SK-N-SH (cell line): ENCODE results near the gene THSD7A. TPM values are rescaled to one million over a fixed set of nuclear protein-coding genes. Genes with fewer than 3 reads are reported as not detected.

Source experiments
- CTCF ChIA-PET: fragments of 300-600, 350-600 bp; formaldehyde crosslinking; extraction: SDS; loops from one replicate; lab custom pipeline; 2021; lab: Yijun Ruan, JAX
- POLR2A ChIA-PET: fragments of 350-600 bp; sonication (Branson Sonifier 250); formaldehyde crosslinking; extraction: SDS; loops from one replicate; lab custom pipeline; 2020; ENCODE audit warnings: antibody characterized with exemption, inconsistent platforms; lab: Yijun Ruan, JAX
- DNase-seq: peaks from one replicate; pipeline ENCODE4 v3.0.0; 2012
- H2AFZ ChIP-seq: fragments of 200-600 bp; sonication (generic); 2 replicates; pipeline ENCODE4 v1.8.1; 2016; ENCODE audit warnings: antibody characterized with exemption, mild to moderate bottlenecking, low read depth
- H3F3A ChIP-seq: fragments of 200-600 bp; sonication (generic); replicated peaks from 2 replicates; pipeline ENCODE3; 2016; ENCODE audit warnings: antibody characterized with exemption, mild to moderate bottlenecking; ENCODE audit not compliant: insufficient read depth
- H3K27ac ChIP-seq, 2 experiments: fragments of 200-500 bp in 1 of 2; fragments of 200-600 bp in 1 of 2; sonication (Bioruptor generic) in 1 of 2; sonication (generic), shearing (Covaris generic) in 1 of 2; 2 replicates each; pipeline versions ENCODE4 v1.5.1 to v1.6.1; 2014 to 2016; ENCODE audit warnings: low read depth in 2 of 2, inconsistent platforms in 1 of 2, low read length in 1 of 2, mild to moderate bottlenecking in 1 of 2, mixed read lengths in 1 of 2
- H3K27me3 ChIP-seq: fragments of 200-600 bp; sonication (generic), shearing (Covaris generic); 2 replicates; pipeline ENCODE4 v1.6.1; 2016; ENCODE audit warnings: mixed run types; ENCODE audit not compliant: insufficient read depth
- H3K36me3 ChIP-seq, 2 experiments: fragments of 200-500 bp in 1 of 2; fragments of 200-600 bp in 1 of 2; sonication (Bioruptor generic) in 1 of 2; sonication (generic) in 1 of 2; replicated peaks in 1 of 2; 2 replicates each; pipeline versions ENCODE3 to v1.5.1; 2014 to 2016; ENCODE audit warnings: low read length in 1 of 2, mild to moderate bottlenecking in 1 of 2; ENCODE audit not compliant: insufficient read depth in 2 of 2, control insufficient read depth in 1 of 2
- H3K4me1 ChIP-seq, 2 experiments: fragments of 200-500 bp in 1 of 2; fragments of 200-600 bp in 1 of 2; sonication (Bioruptor generic) in 1 of 2; sonication (generic), shearing (Covaris generic) in 1 of 2; 2 replicates each; pipeline versions ENCODE4 v1.5.1 to v1.6.1; 2014 to 2016; ENCODE audit warnings: low read depth in 1 of 2, low read length in 1 of 2, mixed run types in 1 of 2; ENCODE audit not compliant: insufficient read depth in 2 of 2, control insufficient read depth in 1 of 2
- H3K4me2 ChIP-seq: fragments of 200-600 bp; sonication (generic), shearing (Covaris generic); 2 replicates; pipeline ENCODE4 v1.6.1; 2017; ENCODE audit warnings: mixed run types
- H3K4me3 ChIP-seq, 2 experiments: fragments of 200-500 bp in 1 of 2; fragments of 200-600 bp in 1 of 2; sonication (Bioruptor generic) in 1 of 2; sonication (generic), shearing (Covaris generic) in 1 of 2; 2 replicates each; pipeline versions ENCODE4 v1.5.1 to v1.8.1; 2014 to 2016; ENCODE audit warnings: low read depth in 2 of 2, inconsistent platforms in 1 of 2, low read length in 1 of 2, mild to moderate bottlenecking in 1 of 2, mixed read lengths in 1 of 2, moderate library complexity in 1 of 2
- H3K79me2 ChIP-seq: fragments of 200-600 bp; sonication (generic); 2 replicates; pipeline ENCODE4 v1.8.1; 2017; ENCODE audit warnings: mild to moderate bottlenecking; ENCODE audit not compliant: insufficient read depth
- H3K9ac ChIP-seq: fragments of 200-600 bp; sonication (generic); 2 replicates; pipeline ENCODE4 v1.6.1; 2017; ENCODE audit warnings: mixed run types
- H3K9me2 ChIP-seq: fragments of 200-600 bp; sonication (generic); 2 replicates; pipeline ENCODE4 v1.6.1; 2017; ENCODE audit warnings: mixed run types
- H3K9me3 ChIP-seq: fragments of 200-600 bp; sonication (generic); 2 replicates; pipeline ENCODE4 v1.6.1; 2017; ENCODE audit warnings: mixed run types, mild to moderate bottlenecking, moderate library complexity
- H4K20me1 ChIP-seq: fragments of 200-600 bp; sonication (generic); 2 replicates; pipeline ENCODE4 v1.6.1; 2017; ENCODE audit warnings: mild to moderate bottlenecking, mixed run types; ENCODE audit not compliant: insufficient read depth
- CHD2 ChIP-seq: fragments of 150-350 bp; IDR thresholded peaks from 2 replicates; pipeline ENCODE4 v1.6.1; 2018; ENCODE audit warnings: low read length; ENCODE audit not compliant: partially characterized antibody
- JUND ChIP-seq: IDR thresholded peaks from 2 replicates; pipeline ENCODE4 v1.4.0; 2012
- MEF2A ChIP-seq: IDR thresholded peaks from 2 replicates; pipeline ENCODE4 v1.4.0; 2012; ENCODE audit warnings: low read depth, borderline replicate concordance
- MXI1 ChIP-seq: IDR thresholded peaks from 2 replicates; pipeline ENCODE4 v1.6.1; 2012; ENCODE audit warnings: mild to moderate bottlenecking, low read depth, low read length, improper control_type of control experiment
- NFIC ChIP-seq: IDR thresholded peaks from 2 replicates; pipeline ENCODE4 v1.4.0; 2012; ENCODE audit warnings: borderline replicate concordance
- POLR2AphosphoS5 ChIP-seq: IDR thresholded peaks from 2 replicates; pipeline ENCODE4 v1.6.1; 2012; ENCODE audit warnings: low read depth, low read length
- RCOR1 ChIP-seq: fragments of 150-350 bp; IDR thresholded peaks from 2 replicates; pipeline ENCODE4 v1.6.1; 2017; ENCODE audit warnings: antibody characterized with exemption, low read length
- RFX5 ChIP-seq: IDR thresholded peaks from 2 replicates; pipeline ENCODE4 v1.6.1; 2012; ENCODE audit warnings: mild to moderate bottlenecking, improper control_type of control experiment, low read length
- SIN3A ChIP-seq: IDR thresholded peaks from 2 replicates; pipeline ENCODE4 v1.6.1; 2012; ENCODE audit warnings: low read depth, mild to moderate bottlenecking, low read length, moderate library complexity, borderline replicate concordance
- TEAD4 ChIP-seq: IDR thresholded peaks from 2 replicates; pipeline ENCODE4 v1.4.0; 2012; ENCODE audit warnings: mild to moderate bottlenecking, borderline replicate concordance; ENCODE audit not compliant: insufficient read depth
- WGBS: methylation state at CpG from one replicate; pipeline ENCODE4 v1.1.6; 2017; ENCODE audit warnings: low lambda C conversion rate; 5-methylcytosine and 5-hydroxymethylcytosine counted together
- polyA plus RNA-seq, 3 experiments: library from polyadenylated mRNA; depleted of rRNA; stranded (reverse); fragments of >200 nt; gene quantifications; 2 replicates each; pipeline ENCODE4 v1.2.3, GENCODE V29; 2012
- TF ChIP-seq, protein P1 (sequence below): IDR thresholded peaks from 2 replicates; pipeline ENCODE4 v1.6.1; 2012; ENCODE audit warnings: mild to moderate bottlenecking, low read depth, low read length, moderate library complexity
- TF ChIP-seq, protein P2 (sequence below): IDR thresholded peaks from 2 replicates; pipeline ENCODE4 v1.4.0; 2012; ENCODE audit warnings: low read depth
- TF ChIP-seq, protein P3 (sequence below): IDR thresholded peaks from 2 replicates; pipeline ENCODE4 v1.4.0; 2012; ENCODE audit warnings: low read depth, borderline replicate concordance
- TF ChIP-seq, protein P4 (sequence below): IDR thresholded peaks from 2 replicates; pipeline ENCODE4 v1.4.0; 2012; ENCODE audit warnings: low read depth, borderline replicate concordance
- TF ChIP-seq, protein P5 (sequence below): IDR thresholded peaks from 2 replicates; pipeline ENCODE4; 2012
- TF ChIP-seq, protein P6 (sequence below): fragments of 200-600 bp; sonication (generic); IDR thresholded peaks from 2 replicates; pipeline ENCODE4 v1.6.1; 2017; ENCODE audit warnings: antibody characterized with exemption, mild to moderate bottlenecking, moderate library complexity

THSD7A gene
- polyA plus RNA-seq, 1 of the 3 experiments (the other 2 are of a cell fraction) = 0.16 TPM

DNA sequence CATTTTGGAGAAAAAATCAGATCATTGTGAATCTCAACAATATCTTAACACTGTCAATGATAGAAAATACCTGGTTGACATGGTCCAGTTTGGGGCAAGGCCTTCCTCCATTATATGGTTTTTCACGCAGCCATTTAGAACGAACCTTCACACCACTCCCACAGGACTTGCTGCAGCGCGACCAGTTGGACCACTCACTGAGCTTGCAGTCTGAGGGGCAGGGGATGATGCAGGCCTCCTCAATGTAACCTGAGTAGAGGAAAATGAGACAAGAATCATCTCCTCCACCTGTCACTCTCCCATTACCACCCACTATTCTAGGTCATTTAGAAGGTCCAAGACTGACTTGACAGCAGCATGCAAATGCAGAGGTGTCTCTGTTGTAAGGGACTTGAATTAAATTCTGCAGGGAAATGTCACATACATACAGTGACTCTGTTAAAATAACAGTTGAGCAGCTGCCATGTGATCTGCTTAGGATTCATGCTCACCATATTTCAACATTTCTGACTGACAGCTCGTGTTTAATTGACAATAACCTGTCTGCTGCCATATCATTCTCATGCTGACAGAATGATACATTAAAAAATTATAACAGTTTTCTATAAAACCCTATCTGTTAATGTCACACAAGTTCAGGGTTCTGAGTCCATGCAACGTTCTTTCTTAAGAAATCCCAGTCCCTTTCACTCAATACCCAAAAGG is 403.0 kb downstream of the THSD7A start:
- H2AFZ ChIP-seq = no peak overlapping the region
- no peaks in the 10 kb centered on the region for H4K20me1 ChIP-seq
- H3K27ac ChIP-seq = 0 out of 4 replicates have a peak overlapping the region, but pooled peaks of 1 of the 2 experiments have one; percentile 3
- DNase-seq = no peak
- no peak for TF ChIP-seq JUND
- TF ChIP-seq, protein P1, sequence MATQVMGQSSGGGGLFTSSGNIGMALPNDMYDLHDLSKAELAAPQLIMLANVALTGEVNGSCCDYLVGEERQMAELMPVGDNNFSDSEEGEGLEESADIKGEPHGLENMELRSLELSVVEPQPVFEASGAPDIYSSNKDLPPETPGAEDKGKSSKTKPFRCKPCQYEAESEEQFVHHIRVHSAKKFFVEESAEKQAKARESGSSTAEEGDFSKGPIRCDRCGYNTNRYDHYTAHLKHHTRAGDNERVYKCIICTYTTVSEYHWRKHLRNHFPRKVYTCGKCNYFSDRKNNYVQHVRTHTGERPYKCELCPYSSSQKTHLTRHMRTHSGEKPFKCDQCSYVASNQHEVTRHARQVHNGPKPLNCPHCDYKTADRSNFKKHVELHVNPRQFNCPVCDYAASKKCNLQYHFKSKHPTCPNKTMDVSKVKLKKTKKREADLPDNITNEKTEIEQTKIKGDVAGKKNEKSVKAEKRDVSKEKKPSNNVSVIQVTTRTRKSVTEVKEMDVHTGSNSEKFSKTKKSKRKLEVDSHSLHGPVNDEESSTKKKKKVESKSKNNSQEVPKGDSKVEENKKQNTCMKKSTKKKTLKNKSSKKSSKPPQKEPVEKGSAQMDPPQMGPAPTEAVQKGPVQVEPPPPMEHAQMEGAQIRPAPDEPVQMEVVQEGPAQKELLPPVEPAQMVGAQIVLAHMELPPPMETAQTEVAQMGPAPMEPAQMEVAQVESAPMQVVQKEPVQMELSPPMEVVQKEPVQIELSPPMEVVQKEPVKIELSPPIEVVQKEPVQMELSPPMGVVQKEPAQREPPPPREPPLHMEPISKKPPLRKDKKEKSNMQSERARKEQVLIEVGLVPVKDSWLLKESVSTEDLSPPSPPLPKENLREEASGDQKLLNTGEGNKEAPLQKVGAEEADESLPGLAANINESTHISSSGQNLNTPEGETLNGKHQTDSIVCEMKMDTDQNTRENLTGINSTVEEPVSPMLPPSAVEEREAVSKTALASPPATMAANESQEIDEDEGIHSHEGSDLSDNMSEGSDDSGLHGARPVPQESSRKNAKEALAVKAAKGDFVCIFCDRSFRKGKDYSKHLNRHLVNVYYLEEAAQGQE = no peak
- TF ChIP-seq POLR2AphosphoS5 = no peak
- TF ChIP-seq TEAD4 = no peak
- TF ChIP-seq, protein P2, sequence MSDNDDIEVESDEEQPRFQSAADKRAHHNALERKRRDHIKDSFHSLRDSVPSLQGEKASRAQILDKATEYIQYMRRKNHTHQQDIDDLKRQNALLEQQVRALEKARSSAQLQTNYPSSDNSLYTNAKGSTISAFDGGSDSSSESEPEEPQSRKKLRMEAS = no peak
- TF ChIP-seq SIN3A = no peak
- TF ChIP-seq MXI1 = no peak
- TF ChIP-seq, protein P3, sequence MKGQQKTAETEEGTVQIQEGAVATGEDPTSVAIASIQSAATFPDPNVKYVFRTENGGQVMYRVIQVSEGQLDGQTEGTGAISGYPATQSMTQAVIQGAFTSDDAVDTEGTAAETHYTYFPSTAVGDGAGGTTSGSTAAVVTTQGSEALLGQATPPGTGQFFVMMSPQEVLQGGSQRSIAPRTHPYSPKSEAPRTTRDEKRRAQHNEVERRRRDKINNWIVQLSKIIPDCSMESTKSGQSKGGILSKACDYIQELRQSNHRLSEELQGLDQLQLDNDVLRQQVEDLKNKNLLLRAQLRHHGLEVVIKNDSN = no peak
- TF ChIP-seq, protein P4, sequence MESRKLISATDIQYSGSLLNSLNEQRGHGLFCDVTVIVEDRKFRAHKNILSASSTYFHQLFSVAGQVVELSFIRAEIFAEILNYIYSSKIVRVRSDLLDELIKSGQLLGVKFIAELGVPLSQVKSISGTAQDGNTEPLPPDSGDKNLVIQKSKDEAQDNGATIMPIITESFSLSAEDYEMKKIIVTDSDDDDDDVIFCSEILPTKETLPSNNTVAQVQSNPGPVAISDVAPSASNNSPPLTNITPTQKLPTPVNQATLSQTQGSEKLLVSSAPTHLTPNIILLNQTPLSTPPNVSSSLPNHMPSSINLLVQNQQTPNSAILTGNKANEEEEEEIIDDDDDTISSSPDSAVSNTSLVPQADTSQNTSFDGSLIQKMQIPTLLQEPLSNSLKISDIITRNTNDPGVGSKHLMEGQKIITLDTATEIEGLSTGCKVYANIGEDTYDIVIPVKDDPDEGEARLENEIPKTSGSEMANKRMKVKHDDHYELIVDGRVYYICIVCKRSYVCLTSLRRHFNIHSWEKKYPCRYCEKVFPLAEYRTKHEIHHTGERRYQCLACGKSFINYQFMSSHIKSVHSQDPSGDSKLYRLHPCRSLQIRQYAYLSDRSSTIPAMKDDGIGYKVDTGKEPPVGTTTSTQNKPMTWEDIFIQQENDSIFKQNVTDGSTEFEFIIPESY = no peak
- no peak for TF ChIP-seq MEF2A
- no peak for TF ChIP-seq NFIC
- TF ChIP-seq, protein P5, sequence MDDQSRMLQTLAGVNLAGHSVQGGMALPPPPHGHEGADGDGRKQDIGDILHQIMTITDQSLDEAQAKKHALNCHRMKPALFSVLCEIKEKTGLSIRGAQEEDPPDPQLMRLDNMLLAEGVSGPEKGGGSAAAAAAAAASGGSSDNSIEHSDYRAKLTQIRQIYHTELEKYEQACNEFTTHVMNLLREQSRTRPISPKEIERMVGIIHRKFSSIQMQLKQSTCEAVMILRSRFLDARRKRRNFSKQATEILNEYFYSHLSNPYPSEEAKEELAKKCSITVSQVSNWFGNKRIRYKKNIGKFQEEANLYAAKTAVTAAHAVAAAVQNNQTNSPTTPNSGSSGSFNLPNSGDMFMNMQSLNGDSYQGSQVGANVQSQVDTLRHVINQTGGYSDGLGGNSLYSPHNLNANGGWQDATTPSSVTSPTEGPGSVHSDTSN = no peak
- TF ChIP-seq CHD2 = no peak
- no peak for TF ChIP-seq RFX5
- TF ChIP-seq, protein P6, sequence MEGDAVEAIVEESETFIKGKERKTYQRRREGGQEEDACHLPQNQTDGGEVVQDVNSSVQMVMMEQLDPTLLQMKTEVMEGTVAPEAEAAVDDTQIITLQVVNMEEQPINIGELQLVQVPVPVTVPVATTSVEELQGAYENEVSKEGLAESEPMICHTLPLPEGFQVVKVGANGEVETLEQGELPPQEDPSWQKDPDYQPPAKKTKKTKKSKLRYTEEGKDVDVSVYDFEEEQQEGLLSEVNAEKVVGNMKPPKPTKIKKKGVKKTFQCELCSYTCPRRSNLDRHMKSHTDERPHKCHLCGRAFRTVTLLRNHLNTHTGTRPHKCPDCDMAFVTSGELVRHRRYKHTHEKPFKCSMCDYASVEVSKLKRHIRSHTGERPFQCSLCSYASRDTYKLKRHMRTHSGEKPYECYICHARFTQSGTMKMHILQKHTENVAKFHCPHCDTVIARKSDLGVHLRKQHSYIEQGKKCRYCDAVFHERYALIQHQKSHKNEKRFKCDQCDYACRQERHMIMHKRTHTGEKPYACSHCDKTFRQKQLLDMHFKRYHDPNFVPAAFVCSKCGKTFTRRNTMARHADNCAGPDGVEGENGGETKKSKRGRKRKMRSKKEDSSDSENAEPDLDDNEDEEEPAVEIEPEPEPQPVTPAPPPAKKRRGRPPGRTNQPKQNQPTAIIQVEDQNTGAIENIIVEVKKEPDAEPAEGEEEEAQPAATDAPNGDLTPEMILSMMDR = no peak
- no peak for TF ChIP-seq RCOR1
- TF ChIP-seq, all 33 proteins: peak for 0
- no peak overlapping the region for H3K9ac ChIP-seq
- no peaks in the 10 kb centered on the region for H3K9me3 ChIP-seq
- peaks cover 0 to 11% of the 10 kb centered on the region in 2 experiments for H3K36me3 ChIP-seq
- H3K4me2 ChIP-seq = no peak overlapping the region
- CTCF ChIA-PET = interaction anchor here (0.6 to 1.1 kb wide), 7 partner anchors 9 to 469 kb away, joined by 3 to 4 read pairs (median 3); no protein-coding TSS in a partner anchor
- H3K4me1 ChIP-seq = peaks cover 0 to 9% of the 10 kb centered on the region in 2 experiments; a peak in 2 of 4 replicates
- no peaks in the 10 kb centered on the region for H3K9me2 ChIP-seq
- H3F3A ChIP-seq = no peaks in the 10 kb centered on the region
- H3K79me2 ChIP-seq = no peaks in the 10 kb centered on the region
- H3K4me3 ChIP-seq = no peak overlapping the region
- 70% methylated on average over 6 of the region's 6 CpGs for WGBS
- POLR2A ChIA-PET = no interaction called here
- H3K27me3 ChIP-seq = no peaks in the 10 kb centered on the region
